Activated naive CD4-positive, alpha-beta T cell treated with anti-CD3 and anti-CD28 coated beads, Interleukin-2, amount 10 ng/mL, durations not matched to agents 5 hours and 36 hours (primary cell): ENCODE results near the gene IFT43. TPM values are rescaled to one million over a fixed set of nuclear protein-coding genes. Genes with fewer than 3 reads are reported as not detected.

Experiments
- total RNA-seq, 2 experiments: library from RNA; stranded (reverse); gene quantifications; one replicate each; pipeline ENCODE4 v1.2.3, GENCODE V29; 2021

The IFT43 gene
- 1 to 10 TPM; 4.9 to 5.9 TPM for total RNA-seq

DNA sequence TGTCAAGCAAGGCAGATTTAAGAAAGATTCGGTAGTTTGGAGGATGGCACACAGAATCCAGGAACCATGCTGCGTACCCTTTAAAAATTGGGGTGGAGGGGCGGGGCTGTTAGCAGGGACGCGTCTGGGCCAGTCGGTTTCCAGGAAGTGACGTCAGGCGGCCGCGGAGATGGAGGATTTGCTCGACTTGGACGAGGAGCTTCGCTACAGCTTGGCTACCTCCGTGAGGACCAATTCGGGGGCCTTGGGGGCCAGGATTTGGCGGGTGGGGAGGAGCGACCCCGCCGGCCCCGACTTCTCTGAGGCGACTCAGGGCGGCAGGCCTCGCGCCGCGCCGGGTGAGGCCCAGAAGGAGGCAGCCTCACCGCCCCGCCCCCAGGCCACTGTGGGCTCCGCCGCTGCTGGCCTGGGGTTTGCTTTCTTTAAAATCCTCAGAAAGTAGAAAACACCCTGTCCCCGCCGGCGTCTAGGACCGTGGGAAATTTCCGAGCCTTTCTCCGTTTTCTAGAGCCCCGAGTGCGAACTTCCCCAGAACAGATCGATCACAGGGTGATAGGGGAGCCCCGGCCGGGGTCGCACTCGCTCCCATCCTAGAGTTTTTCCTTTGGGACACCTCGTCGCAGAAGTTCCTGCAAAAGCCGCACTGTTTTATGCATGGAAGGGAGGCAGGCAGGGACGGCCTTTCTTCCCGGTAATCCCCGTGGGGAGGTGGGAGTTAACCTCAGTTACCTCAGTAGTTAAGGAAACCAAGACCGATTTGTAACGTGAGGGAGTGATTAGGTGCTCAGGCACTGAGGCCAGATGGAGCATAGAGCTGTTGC lies at the start of gene IFT43:
TSS of gene IFT43 (plus strand) at position 146 of the 821 bp plus-strand sequence. CDS start at position 170, 24 bp downstream.

DNA sequence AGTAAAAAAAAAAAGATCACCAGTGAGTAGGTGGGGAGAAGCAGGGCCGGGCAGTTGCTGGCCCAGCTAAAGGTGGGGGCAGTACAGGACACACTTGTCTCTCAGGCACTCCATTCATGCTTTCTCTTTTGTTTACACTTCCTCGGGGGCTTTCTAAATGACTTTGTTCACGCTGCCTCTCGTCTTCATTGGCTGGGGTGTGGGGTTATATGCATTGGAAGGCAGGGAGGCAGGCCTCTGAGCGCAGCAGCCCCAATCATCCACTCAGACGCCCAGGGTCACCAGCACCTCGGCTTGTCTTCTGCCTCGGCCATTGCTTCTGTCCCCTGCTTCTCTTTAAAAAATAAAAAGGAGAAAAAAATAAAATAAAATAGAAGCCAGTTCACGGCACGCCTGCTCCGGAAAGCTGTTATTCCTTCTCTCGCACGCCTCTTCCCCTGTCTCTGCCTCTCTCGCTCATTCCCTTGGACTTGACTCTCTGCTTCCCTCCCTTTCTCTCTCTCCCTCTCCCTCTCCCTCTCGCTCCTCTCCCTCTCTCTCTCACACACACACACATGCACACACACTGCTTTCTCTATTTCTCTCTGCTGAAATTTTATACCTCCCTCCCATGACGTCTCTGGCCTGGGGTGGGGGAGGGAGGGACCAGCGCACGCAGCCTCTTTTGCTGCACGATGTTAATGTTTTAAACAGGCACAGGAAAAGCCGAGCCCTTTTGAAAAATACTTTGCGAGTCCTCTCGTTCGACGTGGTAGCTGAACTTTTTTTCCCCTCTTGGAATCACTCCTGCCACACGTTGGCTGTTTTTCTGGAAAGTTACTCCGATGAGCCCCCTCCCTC lies 3.9 kb upstream of the IFT43 start, which contains the start of gene TGFB3:
TSS of gene TGFB3 (minus strand) at position 570 of the 840 bp plus-strand sequence. CDS start 1,102 bp downstream, outside the sequence.

Other genes with a start within 250 kb of the IFT43 start
- gene TGFB3, start 3.8 kb upstream of the IFT43 start, total RNA-seq: 1 to 10 TPM; 1.9 to 2.0 TPM
- gene GPATCH2L, start 166.2 kb downstream of the IFT43 start, total RNA-seq: 10 to 100 TPM; 49.9 to 52.9 TPM